Uterus (tissue), 2 donors: ENCODE measurements around the gene LNPEP.

Experiments
- POLR2A ChIP-seq, 2 donors: fragments of 450-650 bp; IDR thresholded peaks; one replicate each; pipeline ENCODE4 v1.6.1; 2016; ENCODE audit warnings: antibody characterized with exemption in 2 of 2, mild to moderate bottlenecking in 1 of 2, moderate library complexity in 1 of 2
- TF ChIP-seq, protein P1 (sequence below), 4 experiments: fragments of 200-600 bp in 2 of 4; fragments of 450-650 bp in 2 of 4; sonication (generic) in 2 of 4; IDR thresholded peaks; one replicate each; pipeline ENCODE4 v1.5.1; 2016 to 2019; ENCODE audit warnings: antibody characterized with exemption in 4 of 4, mild to moderate bottlenecking in 2 of 4, moderate library complexity in 1 of 4

DNA sequence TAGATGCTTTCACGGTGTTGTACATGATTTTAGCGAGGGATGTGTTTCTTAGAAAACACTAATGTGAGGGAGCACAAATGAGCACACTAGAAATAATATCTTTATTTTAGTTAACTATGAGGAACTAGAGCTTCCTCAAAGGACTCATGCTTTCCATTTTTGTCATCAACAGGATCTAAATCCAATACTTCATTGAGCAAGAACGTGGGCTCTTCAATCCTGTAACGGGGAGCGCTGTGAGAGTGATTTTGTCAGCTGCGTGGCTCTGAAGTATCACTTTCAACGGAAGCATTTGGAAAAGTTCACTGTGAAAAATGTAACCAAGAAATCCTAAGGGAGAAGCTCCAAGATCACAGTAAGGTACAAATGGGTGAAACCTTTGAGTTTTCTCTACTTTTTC, 113.3 kb downstream of the LNPEP start:
- TF ChIP-seq, protein P1, sequence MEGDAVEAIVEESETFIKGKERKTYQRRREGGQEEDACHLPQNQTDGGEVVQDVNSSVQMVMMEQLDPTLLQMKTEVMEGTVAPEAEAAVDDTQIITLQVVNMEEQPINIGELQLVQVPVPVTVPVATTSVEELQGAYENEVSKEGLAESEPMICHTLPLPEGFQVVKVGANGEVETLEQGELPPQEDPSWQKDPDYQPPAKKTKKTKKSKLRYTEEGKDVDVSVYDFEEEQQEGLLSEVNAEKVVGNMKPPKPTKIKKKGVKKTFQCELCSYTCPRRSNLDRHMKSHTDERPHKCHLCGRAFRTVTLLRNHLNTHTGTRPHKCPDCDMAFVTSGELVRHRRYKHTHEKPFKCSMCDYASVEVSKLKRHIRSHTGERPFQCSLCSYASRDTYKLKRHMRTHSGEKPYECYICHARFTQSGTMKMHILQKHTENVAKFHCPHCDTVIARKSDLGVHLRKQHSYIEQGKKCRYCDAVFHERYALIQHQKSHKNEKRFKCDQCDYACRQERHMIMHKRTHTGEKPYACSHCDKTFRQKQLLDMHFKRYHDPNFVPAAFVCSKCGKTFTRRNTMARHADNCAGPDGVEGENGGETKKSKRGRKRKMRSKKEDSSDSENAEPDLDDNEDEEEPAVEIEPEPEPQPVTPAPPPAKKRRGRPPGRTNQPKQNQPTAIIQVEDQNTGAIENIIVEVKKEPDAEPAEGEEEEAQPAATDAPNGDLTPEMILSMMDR (IDR thresholded peaks at IDR 0.05), result no peak
- TF ChIP-seq POLR2A (IDR thresholded peaks at IDR 0.05), result no peak
